ENCODE results near the gene MAP2K7.
"Not testable (repeated sequence)": the region's sequence is repeated elsewhere in the genome, so short reads cannot be mapped to it uniquely, and the experiment has no call there.

MAP2K7 gene

GRCh38 chr19:7908742-7909461 lies 5.2 kb downstream of the MAP2K7 start:
- no peak for DNase-seq

- DNase-seq, result no peak
Observed at GRCh38 chr19:7909471-7910067, 5.9 kb downstream of the MAP2K7 start.

DNA sequence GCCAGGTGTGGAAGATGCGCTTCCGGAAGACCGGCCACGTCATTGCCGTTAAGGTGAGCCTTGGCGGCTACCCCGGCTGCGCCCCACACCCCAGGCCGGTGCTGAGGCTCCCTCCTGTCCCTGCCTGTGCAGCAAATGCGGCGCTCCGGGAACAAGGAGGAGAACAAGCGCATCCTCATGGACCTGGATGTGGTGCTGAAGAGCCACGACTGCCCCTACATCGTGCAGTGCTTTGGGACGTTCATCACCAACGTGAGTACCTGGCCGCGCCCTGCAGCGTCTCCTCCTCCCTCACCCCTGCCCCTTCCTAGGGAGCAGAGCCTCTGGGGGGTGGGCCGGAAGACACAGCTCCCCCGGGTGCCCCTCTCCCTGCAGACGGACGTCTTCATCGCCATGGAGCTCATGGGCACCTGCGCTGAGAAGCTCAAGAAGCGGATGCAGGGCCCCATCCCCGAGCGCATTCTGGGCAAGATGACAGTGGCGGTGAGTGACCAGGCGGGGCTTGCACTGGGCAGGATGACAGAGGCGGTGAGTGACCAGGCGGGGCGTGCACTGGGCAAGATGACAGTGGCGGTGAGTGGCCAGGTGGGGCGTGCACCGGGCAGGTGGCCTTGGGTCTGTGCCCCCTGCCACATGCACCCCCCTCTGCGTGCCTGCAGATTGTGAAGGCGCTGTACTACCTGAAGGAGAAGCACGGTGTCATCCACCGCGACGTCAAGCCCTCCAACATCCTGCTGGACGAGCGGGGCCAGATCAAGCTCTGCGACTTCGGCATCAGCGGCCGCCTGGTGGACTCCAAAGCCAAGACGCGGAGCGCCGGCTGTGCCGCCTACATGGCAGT lies 6.9 kb downstream of the MAP2K7 start:
- no peak for DNase-seq

GRCh38 chr19:7911508-7912143 lies 7.9 kb downstream of the MAP2K7 start:
- DNase-seq, result no peak

DNA sequence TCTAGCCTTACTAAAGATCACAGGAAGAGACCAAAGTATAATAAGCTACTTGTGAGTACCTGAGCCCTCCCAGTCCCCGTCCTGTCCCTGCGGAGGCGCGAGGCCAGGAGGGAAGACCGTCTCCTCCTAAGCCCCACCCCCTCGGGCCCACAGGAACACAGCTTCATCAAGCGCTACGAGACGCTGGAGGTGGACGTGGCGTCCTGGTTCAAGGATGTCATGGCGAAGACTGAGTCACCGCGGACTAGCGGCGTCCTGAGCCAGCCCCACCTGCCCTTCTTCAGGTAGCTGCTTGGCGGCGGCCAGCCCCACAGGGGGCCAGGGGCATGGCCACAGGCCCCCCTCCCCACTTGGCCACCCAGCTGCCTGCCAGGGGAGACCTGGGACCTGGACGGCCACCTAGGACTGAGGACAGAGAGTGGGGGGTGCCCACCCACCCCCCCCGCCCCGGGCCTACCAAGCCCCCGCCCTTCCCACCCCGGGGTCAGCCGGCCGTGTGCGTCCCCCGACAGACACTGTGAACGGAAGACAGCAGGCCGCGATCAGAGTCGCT lies 8.5 kb downstream of the MAP2K7 start:
- no peak for DNase-seq

- no peak for DNase-seq
Observed at GRCh38 chr19:7912697-7913564, 9.3 kb downstream of the MAP2K7 start.

DNA sequence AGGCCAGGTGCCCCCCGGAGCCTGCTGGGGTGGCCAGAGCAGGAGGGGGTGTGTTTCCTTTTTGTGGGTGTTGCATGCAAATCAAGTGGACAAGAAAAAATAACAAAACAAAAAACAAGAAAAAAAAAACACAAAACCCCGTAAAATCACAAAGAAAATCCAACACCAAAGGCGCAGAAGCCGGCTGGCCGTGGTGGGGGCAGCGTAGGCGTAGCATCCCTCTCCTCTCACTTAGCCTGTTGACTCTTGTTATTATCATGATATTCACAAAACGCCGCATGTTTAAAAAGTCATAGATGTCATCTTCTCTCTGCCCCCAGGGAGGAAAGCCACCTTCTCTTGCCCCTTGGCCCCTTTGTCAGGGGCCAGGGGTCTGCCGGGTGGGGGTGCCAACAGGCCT lies 10.0 kb downstream of the MAP2K7 start:
- DNase-seq, result no peak

GRCh38 chr19:7914099-7914498 lies 10.4 kb downstream of the MAP2K7 start:
- DNase-seq, result no peak

GRCh38 chr19:7914598-7915045 lies 10.9 kb downstream of the MAP2K7 start, which contains the start of gene TGFBR3L:
TGFBR3L (plus strand) TSS chr19:7914830.
- no peak for DNase-seq

GRCh38 chr19:7915250-7916102 lies 11.8 kb downstream of the MAP2K7 start:
- DNase-seq, result no peak

DNA sequence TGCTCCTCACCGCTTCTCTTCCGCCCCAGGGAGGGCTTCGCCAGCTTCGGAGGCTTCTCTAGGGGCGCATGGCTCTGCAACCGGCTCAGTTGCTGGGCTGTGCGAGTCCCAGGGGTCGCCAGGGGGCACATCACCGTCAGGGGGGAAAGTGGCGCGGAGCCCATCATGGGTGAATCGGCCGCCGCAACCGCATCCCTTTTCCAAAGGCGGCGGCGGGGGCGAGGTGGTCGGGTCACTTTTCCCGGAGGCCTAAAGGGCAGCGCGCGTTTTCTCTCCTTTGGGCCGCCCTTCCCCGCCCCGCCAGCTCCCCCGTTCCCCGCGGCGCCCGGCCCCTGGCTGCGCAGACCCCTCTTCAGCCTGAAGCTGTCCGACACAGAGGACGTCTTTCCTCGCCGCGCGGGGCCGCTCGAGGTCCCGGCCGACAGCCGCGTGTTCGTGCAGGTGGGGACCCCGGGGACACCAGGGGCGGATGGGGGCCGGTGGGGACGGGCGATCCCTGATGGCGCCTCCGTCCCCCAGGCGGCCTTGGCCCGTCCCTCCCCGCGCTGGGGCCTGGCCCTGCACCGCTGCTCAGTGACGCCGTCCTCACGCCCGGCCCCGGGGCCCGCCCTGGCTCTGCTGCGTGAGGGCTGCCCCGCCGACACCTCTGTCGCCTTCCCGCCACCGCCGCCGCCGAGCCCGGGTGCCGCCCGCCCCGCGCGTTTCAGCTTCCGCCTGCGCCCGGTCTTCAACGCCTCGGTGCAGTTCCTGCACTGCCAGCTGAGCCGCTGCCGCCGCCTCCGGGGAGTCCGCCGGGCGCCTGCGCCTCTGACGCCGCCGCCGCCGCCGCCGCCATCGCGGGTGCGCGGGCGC lies 12.7 kb downstream of the MAP2K7 start:
- DNase-seq, result peak; percentile 60

GRCh38 chr19:7916955-7917266 lies 13.2 kb downstream of the MAP2K7 start:
- DNase-seq, result no peak

GRCh38 chr19:7917267-7918061 lies 13.8 kb downstream of the MAP2K7 start:
- DNase-seq, result peak; percentile 70

- DNase-seq, result not testable (repeated sequence)
Observed at GRCh38 chr19:7918062-7918614, 14.5 kb downstream of the MAP2K7 start.

GRCh38 chr19:7918615-7919421 lies 15.1 kb downstream of the MAP2K7 start:
- no peak for DNase-seq

DNA sequence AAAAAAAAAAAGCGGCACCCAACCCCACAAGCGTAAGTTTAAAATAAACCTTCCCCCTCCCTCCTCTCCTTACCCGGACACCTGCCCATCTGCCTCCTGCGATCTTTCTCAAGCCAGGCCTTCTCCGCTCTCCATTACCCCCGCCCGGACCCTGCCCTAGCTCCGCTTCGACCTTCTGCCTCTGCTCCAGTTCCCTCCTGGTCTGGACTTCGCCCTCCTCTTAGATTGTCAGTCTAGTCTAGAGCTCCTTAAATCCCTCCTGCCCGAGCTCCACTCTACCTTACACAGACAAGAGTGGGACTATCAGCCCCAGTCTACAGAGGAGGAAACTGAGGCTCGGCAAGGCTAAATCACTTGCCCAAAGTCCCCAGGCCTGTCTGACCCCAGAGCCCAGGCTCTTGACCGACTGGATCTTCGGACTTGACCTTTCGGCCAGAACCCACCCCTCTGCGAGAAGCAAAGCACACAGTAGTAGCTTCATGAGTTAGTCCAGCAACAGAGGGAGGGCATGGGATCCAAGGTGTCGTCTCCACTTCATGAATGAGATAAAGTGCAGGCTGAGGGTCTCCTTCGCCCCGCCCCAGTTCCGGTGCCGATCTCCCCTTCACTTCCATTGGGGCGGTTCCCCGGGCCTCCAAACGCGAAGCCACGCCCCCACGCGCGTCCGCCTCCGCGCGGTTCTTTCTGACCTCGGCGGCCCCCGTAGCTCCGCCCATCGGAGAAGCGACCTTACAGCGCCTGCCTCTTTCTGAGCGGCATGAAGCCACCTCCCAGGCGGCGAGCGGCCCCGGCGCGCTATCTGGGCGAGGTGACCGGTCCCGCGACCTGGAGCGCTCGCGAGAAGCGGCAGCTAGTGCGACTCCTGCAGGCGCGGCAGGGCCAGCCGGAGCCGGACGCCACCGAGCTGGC lies 16.2 kb downstream of the MAP2K7 start, which contains the start of gene SNAPC2:
Gene SNAPC2 (plus strand): TSS at position 729 of the 909 bp plus-strand sequence. CDS start 29 bp downstream, at position 758.
- DNase-seq, result peak; percentile 97

Measured in activated naive CD4-positive, alpha-beta T cell treated with Interleukin-2 at 50 U/mL for 16 hours (primary cell).